NCI-H146 (cell line): ENCODE measurements around the gene SEMA3A.
A peak's percentile ranks its signal among the peaks of the same experiment; 100 is the strongest.
"Not testable (repeated sequence)": the region's sequence is repeated elsewhere in the genome, so short reads cannot be mapped to it uniquely, and the experiment has no call there.

Experiments
- DNase-seq: peaks from one replicate; lab custom pipeline; 2025; lab: John Stamatoyannopoulos, UW

The SEMA3A gene

GRCh38 chr7:84060000-84060399 lies 134.6 kb downstream of the SEMA3A start:
- no peak for DNase-seq

- DNase-seq, result no peak
These were observed 136.1 kb downstream of the SEMA3A start for GRCh38 chr7:84058311-84059076.

DNA sequence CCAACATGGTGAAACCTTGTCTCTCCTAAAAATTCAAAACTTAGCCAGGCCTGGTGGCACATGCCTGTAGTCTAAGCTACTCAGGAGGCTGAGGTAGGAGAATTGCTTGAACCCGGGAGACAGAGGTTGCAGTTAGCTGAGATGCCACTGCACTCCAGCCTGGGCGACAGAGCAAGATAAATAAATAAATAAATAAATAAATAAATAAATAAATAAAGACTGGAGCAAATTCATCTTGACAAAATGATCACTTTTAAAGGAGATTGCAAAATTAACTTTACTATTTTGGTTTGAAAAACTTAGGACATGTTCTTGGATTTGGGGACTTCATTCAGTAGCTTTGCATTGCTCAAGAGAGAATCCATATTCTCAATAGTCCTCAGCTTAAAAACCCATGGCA lies 137.0 kb downstream of the SEMA3A start:
- no peak for DNase-seq

- DNase-seq, result no peak
These were observed 138.5 kb downstream of the SEMA3A start for GRCh38 chr7:84055904-84056605.

- not testable (repeated sequence) for DNase-seq
These were observed 139.4 kb downstream of the SEMA3A start for GRCh38 chr7:84055199-84055598.

DNA sequence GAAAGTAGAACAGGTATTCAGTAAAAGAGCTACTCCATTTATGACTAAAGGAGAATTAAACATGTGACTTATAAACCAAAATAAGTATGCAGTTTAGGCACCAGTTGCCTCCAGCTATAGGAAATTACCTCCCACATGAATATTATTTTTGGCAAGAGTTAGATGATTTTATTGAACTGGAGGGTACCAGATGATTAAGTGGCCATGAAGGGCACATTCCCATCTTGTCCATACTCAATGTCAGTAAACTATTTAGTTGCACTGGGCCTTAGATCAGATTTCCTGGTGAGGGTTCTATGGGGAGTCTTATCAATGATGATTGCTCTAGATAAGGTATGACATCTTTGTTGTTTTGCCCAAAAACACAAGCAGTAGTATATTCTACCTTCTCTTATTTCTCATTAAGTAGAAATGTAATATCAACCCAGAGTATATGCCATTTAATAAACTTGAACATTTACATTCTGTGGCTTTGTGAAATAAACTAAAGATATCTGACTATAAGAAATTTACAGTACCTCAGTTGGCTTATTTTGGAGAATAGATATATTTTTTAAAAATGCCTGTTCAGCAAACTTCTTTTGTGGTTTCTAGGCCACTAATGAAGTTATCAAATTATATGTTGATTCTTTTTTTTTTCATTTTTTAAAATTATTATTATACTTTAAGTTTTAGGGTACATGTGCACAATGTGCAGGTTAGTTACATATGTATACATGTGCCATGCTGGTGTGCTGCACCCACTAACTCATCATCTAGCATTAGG lies 145.3 kb downstream of the SEMA3A start:
- no peak for DNase-seq

DNA sequence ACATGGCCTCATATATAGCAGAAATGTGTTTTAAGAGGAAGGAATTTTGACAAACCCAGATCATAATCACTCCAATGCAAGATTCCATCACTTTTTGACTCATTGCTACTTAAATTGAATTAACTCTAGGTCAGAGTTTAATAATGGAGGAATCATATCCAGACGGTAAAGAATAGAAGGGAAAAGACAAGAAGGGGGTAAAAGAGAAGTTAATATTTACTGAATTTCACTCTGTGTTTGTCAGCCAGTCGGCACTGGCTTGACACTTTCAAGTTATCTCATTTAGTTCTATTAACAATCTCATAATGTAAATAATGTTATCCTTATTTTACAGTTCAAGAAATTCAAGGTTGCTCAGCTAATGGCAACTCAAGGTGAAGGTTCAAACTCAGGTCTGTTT lies 147.5 kb downstream of the SEMA3A start:
- no peak for DNase-seq

DNA sequence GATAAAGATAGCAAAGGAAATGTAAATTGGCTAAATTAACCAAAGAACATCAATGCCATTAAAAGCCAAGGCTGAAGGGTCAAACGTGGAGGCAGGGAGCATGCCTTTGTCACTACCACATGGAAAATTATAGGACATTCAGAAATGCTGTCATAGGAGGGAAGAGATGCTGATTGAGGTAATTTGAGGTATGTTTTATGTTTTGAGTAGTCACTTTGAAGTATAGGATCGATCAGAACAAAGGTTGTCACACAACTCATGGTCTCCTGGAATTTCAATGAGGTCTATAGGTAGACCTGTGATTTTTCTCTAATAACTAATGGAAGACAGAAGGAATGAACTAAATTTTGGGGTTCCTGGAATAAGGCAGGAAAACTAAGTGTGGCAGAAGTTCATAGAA lies 149.8 kb downstream of the SEMA3A start:
- DNase-seq, result no peak

DNA sequence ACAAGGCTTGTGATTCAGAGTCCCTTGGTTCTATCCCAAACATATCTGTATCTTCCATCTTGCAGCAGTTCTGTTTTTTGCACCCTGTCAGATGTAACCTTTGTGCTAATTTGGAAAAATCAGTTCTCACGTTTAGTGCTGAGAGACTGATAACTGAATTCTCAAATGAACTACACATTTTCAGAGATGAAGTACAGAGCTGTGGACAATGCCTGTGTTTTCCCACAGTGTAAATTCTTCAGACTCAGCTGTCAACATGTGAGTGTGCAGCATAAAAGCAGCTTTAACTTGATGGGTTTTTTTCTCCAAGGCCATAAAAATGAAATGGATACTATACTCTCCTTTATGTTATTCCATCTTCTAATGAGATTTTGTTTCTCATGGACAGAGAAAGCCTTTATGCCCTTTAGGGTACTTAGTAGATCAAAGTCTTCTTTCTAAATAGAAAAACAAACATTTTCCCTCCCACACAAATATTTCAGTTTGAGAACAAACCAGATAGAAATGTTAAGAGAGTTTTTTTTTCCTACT lies 150.9 kb downstream of the SEMA3A start:
- no peak for DNase-seq

GRCh38 chr7:84042110-84042539 lies 152.5 kb downstream of the SEMA3A start:
- DNase-seq, result no peak

- DNase-seq, result no peak
These were observed 152.9 kb downstream of the SEMA3A start for GRCh38 chr7:84041649-84042048.

- DNase-seq, result peak; percentile 44
These were observed 154.2 kb downstream of the SEMA3A start for GRCh38 chr7:84040355-84040754.

DNA sequence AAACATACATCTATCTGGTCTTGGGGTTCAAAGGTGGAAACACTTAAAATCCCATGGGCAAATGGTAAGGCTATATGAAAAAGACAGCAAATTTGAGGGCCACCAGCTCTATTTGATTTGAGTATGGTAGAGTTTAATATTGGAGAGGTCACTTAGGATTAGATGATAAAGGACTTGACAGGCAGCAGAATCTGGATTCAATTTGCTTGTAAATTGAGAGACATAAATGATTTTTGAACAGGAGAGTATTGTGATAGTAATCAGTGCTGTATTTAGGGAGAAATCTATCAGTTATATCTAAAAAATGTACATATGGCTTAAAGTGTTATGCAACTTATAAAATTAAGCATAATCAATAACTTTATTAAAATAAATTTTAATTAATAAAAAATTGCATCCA lies 155.2 kb downstream of the SEMA3A start:
- no peak for DNase-seq

DNA sequence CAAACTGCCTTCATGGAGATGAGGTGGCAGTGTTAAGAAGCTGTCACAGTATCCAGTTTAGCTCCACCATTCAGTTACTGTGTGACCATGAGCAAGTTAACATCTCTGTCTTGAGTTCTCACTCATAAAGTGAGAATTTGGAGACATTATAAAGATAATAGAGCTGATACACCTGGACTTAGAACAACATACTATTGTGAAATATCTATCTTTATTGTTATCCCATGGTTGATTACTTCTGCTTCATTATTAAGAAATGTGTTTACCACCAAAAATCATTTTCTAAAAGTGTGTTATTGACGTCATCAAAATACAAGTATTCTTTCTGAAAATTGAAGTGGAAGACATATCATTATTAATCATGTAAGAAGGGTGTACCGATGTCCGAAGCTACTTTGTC lies 166.9 kb downstream of the SEMA3A start:
- no peak for DNase-seq

DNA sequence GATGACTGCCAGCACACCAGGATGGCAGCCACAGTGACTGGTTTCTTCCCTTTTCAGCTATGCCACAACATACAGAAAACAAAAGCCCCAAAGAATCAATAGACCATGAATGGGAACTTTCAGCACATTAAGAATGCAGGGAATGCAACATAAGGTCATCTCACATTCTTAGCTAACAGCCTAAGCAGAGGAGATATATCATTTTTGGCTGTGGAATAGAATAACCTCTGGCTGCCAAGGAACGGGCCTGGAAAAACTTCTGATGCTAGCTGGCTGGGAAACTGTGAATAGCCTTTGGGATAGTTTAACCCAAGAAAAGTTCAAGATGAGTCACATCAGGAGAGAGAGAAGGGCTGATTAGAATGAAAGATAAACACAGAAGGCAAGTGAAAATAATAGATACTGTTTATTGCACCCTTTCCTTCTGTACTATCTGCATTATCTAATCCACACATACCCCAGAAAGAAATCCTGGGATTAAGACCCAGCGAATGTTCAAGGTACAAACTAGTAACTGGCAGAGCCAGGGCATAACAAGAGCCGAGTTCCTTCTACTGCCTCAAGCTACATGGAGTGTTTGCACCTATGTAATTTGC lies 169.2 kb downstream of the SEMA3A start:
- DNase-seq, result no peak

DNA sequence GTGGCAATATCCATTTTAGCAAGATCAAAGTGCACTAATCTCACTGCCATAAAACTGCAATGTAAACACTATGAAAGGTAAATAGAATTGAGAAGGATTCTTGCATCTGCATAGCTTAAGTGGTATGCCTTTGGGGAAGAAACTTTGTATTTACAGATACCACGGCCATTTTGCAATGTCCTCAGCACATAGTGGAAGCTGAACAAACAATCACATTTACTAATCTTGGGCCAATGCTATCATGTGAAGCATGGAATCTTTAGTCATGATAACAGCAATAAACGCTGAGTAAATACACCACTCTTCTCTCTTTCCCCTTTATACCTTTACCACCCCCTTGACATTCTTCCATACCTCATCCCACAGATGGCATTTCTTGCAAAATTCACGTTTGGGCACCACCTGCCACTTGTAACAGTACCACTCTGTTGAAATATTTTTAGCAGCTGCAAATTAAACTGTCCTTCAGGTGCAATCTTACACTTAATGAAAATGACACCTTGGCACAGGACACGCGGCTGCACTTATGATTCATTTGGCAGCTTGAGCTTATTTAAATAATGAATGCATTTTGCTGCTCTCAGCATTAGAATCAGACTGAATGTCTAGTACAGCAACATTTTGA lies 171.8 kb downstream of the SEMA3A start:
- DNase-seq, result no peak

- no peak for DNase-seq
These were observed 172.6 kb downstream of the SEMA3A start for GRCh38 chr7:84022009-84022408.

- no peak for DNase-seq
These were observed 173.2 kb downstream of the SEMA3A start for GRCh38 chr7:84021292-84021908.

DNA sequence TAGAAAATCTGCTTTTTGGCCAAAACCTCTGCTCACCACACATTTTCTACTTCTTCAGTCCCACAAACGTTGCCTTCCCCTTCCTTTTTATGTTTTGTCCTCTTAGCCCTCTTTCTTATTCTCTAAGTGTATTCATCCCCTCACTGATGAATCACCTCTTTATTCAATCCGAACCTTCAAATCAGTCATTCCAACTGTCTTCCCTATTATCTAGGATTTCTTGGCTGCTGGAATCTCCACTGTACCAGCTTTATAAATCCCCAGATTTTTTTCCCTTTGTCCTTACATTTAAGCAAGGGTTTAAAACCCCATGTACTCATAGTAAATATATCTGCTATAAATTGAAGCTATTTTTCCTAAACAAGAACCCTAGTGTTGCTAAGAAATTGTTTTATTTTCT lies 176.9 kb downstream of the SEMA3A start:
- no peak for DNase-seq

- DNase-seq, result no peak
These were observed 180.9 kb downstream of the SEMA3A start for GRCh38 chr7:84013616-84014240.

DNA sequence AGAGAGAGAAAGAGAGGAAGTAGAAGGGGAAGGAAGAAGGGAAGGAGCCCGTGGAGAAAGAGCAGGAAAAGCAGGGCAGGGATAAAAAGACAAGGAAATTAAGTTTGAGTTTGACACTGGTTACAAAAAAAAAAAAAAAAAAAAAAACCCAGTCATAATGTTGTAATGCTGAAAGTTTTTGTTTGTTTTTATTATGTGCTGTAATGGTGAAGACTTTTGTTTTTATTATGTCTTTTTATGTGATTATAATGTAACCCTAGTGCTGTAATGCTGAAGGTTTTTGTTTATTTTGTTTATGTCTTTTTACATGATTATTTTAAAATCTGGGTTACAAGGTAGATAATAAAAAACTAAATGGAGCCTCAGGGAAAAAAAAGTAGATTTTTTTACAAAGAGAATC lies 184.8 kb downstream of the SEMA3A start:
- DNase-seq, result no peak
